Measurements from ENCODE around the gene NKPD1. TPM values are rescaled to one million over a fixed set of nuclear protein-coding genes. Genes with fewer than 3 reads are reported as not detected.

Gene NKPD1
- total RNA-seq, 6 experiments from 2014 or later: 0.07 to 0.17 (median 0.07) TPM; not detected in 1

GRCh38 chr19:45184115-45184514, 23.3 kb upstream of the NKPD1 start:
- no peaks in the 10 kb centered on the region for H3K9me3 Mint-ChIP-seq
- no peak overlapping the region; the same call in 1 of the 2 replicates for H3K27ac Mint-ChIP-seq
- TF ChIP-seq CTCF (IDR thresholded peaks at IDR 0.05): no peak
- no peak for DNase-seq
- H3K27me3 Mint-ChIP-seq (ENCODE audit: insufficient read depth): no peaks in the 10 kb centered on the region; the same call in 1 of the 2 replicates
- H3K4me1 Mint-ChIP-seq (ENCODE audit: low read depth): peaks cover 25% of the 10 kb centered on the region
- H3K4me3 Mint-ChIP-seq: no peak overlapping the region
- no peaks in the 10 kb centered on the region for H3K36me3 Mint-ChIP-seq (ENCODE audit: low read depth)

GRCh38 chr19:45182758-45183157, 22.0 kb upstream of the NKPD1 start:
- Mint-ChIP-seq H3K36me3 (ENCODE audit: low read depth) (no peaks in the 10 kb centered on the region), H3K27ac (no peak overlapping the region), H3K4me1 (ENCODE audit: low read depth) (peaks cover 26% of the 10 kb centered on the region), H3K27me3 (ENCODE audit: insufficient read depth) (peaks cover 4% of the 10 kb centered on the region; the same call in 1 of the 2 replicates), H3K9me3 (no peaks in the 10 kb centered on the region), H3K4me3 (no peak overlapping the region)
- TF ChIP-seq CTCF (IDR thresholded peaks at IDR 0.05): no peak
- no peak for DNase-seq

GRCh38 chr19:45180936-45181335, 20.2 kb upstream of the NKPD1 start:
- peak overlapping the region; percentile 6; the same call in 1 of the 2 replicates for H3K27ac Mint-ChIP-seq
- H3K4me1 Mint-ChIP-seq (ENCODE audit: low read depth): peaks cover 25% of the 10 kb centered on the region
- DNase-seq: no peak
- no peaks in the 10 kb centered on the region for H3K9me3 Mint-ChIP-seq
- H3K27me3 Mint-ChIP-seq (ENCODE audit: insufficient read depth): peaks cover 4% of the 10 kb centered on the region; the same call in 1 of the 2 replicates
- no peaks in the 10 kb centered on the region for H3K36me3 Mint-ChIP-seq (ENCODE audit: low read depth)
- peak overlapping the region; percentile 85 for H3K4me3 Mint-ChIP-seq
- no peak for TF ChIP-seq CTCF (IDR thresholded peaks at IDR 0.05)

- Mint-ChIP-seq H3K27ac (peak overlapping the region; percentile 74), H3K27me3 (ENCODE audit: insufficient read depth) (peaks cover 4% of the 10 kb centered on the region; the same call in 1 of the 2 replicates)
Observed at GRCh38 chr19:45179892-45180370, 19.1 kb upstream of the NKPD1 start.

GRCh38 chr19:45179072-45179891, 18.5 kb upstream of the NKPD1 start:
- DNase-seq: peak; percentile 11
- Mint-ChIP-seq H3K27ac (peak overlapping the region; percentile 100), H3K9me3 (no peaks in the 10 kb centered on the region), H3K4me3 (peak overlapping the region; percentile 95), H3K27me3 (ENCODE audit: insufficient read depth) (peaks cover 4% of the 10 kb centered on the region; the same call in 1 of the 2 replicates), H3K36me3 (ENCODE audit: low read depth) (no peaks in the 10 kb centered on the region), H3K4me1 (ENCODE audit: low read depth) (peaks cover 33% of the 10 kb centered on the region)
- no peak for TF ChIP-seq CTCF (IDR thresholded peaks at IDR 0.05)

More at GRCh38 chr19:45179892-45180370, 19.1 kb upstream of the NKPD1 start:
- no peaks in the 10 kb centered on the region for H3K36me3 Mint-ChIP-seq (ENCODE audit: low read depth)
- TF ChIP-seq CTCF (IDR thresholded peaks at IDR 0.05): no peak
- peak overlapping the region; percentile 85 for H3K4me3 Mint-ChIP-seq
- H3K9me3 Mint-ChIP-seq: no peaks in the 10 kb centered on the region
- H3K4me1 Mint-ChIP-seq (ENCODE audit: low read depth): peaks cover 33% of the 10 kb centered on the region
- DNase-seq: no peak
